HCT116 (cell line): ENCODE results near the gene SNURF. TPM values are rescaled to one million over a fixed set of nuclear protein-coding genes. Genes with fewer than 3 reads are reported as not detected.

ENCODE experiments used
- ATAC-seq: fragments of 200-7000 bp; cut with Tn5 transposase; 2 replicates; pipeline ENCODE4 v1.9.1; 2020; ENCODE audit warnings: mild to moderate bottlenecking, moderate library complexity
- BruUV-seq: library from RNA; stranded (reverse); fragments of 400-500 nt; replicated peaks from 2 replicates; lab custom pipeline; 2021; lab: Mats Ljungman, UMichigan
- CTCF ChIA-PET: fragments of 300-600 bp; sonication (Branson Sonifier 250); formaldehyde crosslinking; loops from one replicate; lab custom pipeline; 2021; ENCODE audit warnings: antibody characterized with exemption; lab: Charles Lee
- POLR2A ChIA-PET: fragments of 300-600, 350-600 bp; sonication (Branson Sonifier 250); formaldehyde crosslinking; loops from one replicate; lab custom pipeline; 2021; ENCODE audit warnings: antibody characterized with exemption; lab: Charles Lee
- RAD21 ChIA-PET, 2 experiments: fragments of 300-600 bp; sonication (Branson Sonifier 250); formaldehyde crosslinking; loops; one replicate each; lab custom pipeline; 2023; ENCODE audit warnings: low total read pairs in 2 of 2; ENCODE audit not compliant: uncharacterized antibody in 2 of 2, unreplicated experiment in 2 of 2, low non-redundant PET in 1 of 2; lab: Charles Lee
- DNase-seq: peaks from one replicate; pipeline ENCODE4 v3.0.0-alpha.2; 2010; ENCODE audit warnings: low read depth, low spot score
- H2AFZ ChIP-seq: fragments of 200-600 bp; shearing (Covaris generic), sonication (generic); 2 replicates; pipeline ENCODE4 v1.6.1; 2017; ENCODE audit warnings: low read depth, mixed run types, mixed read lengths, antibody characterized with exemption, low read length; ENCODE audit not compliant: poor library complexity, severe bottlenecking
- H3K27ac ChIP-seq: 2 replicates; pipeline ENCODE4 v1.5.1; 2012; ENCODE audit warnings: low read depth, low read length
- H3K27me3 ChIP-seq: fragments of 200-600 bp; sonication (generic); 2 replicates; pipeline ENCODE4 v1.6.1; 2016; ENCODE audit warnings: mixed run types, low read length, mixed read lengths; ENCODE audit not compliant: insufficient read depth
- H3K36me3 ChIP-seq, 2 experiments: fragments of 200-500 bp in 1 of 2; fragments of 200-600 bp in 1 of 2; sonication (Bioruptor generic) in 1 of 2; sonication (generic) in 1 of 2; 2 replicates each; pipeline versions ENCODE4 v1.5.1 to v1.6.1; 2014 to 2016; ENCODE audit warnings: low read length in 2 of 2, inconsistent platforms in 1 of 2, mixed read lengths in 1 of 2, mixed run types in 1 of 2; ENCODE audit not compliant: insufficient read depth in 2 of 2, control insufficient read depth in 1 of 2
- H3K4me1 ChIP-seq, 2 experiments: fragments of 200-600 bp in 1 of 2; sonication (generic) in 1 of 2; 2 replicates each; pipeline versions ENCODE4 v1.5.1 to v1.6.1; 2012 to 2017; ENCODE audit warnings: low read length in 2 of 2, inconsistent platforms in 1 of 2, mild to moderate bottlenecking in 1 of 2, mixed read lengths in 1 of 2, mixed run types in 1 of 2, moderate library complexity in 1 of 2; ENCODE audit not compliant: insufficient read depth in 2 of 2, control insufficient read depth in 1 of 2
- H3K4me2 ChIP-seq: fragments of 200-600 bp; sonication (generic); 2 replicates; pipeline ENCODE4 v1.6.1; 2017; ENCODE audit warnings: mixed run types, low read length, mixed read lengths
- H3K4me3 ChIP-seq, 2 experiments: fragments of 200-600 bp in 1 of 2; sonication (generic) in 1 of 2; replicated peaks in 1 of 2; 2 replicates each; pipeline ENCODE4 v1.5.1; 2011 to 2016; ENCODE audit warnings: low read length in 2 of 2, control low read depth in 1 of 2, low read depth in 1 of 2, mild to moderate bottlenecking in 1 of 2, mixed read lengths in 1 of 2, mixed run types in 1 of 2
- H3K79me2 ChIP-seq: fragments of 200-600 bp; sonication (generic); 2 replicates; pipeline ENCODE4 v1.6.1; 2017; ENCODE audit warnings: mild to moderate bottlenecking, mixed run types, low read length, moderate library complexity, mixed read lengths; ENCODE audit not compliant: insufficient read depth
- H3K9ac ChIP-seq: fragments of 200-600 bp; sonication (generic); 2 replicates; pipeline ENCODE4 v1.6.1; 2016; ENCODE audit warnings: low read length, mixed read lengths
- H3K9me2 ChIP-seq: fragments of 200-600 bp; sonication (generic), shearing (Covaris generic); 2 replicates; pipeline ENCODE4 v1.6.1; 2017; ENCODE audit warnings: mixed run types, mild to moderate bottlenecking, moderate library complexity; ENCODE audit not compliant: insufficient read depth
- H3K9me3 ChIP-seq, 2 experiments: fragments of 200-500 bp in 1 of 2; fragments of 200-600 bp in 1 of 2; sonication (Bioruptor generic) in 1 of 2; sonication (generic) in 1 of 2; 2 replicates each; pipeline ENCODE4 v1.6.1; 2014 to 2017; ENCODE audit warnings: low read length in 2 of 2, mixed read lengths in 2 of 2, inconsistent platforms in 1 of 2, low read depth in 1 of 2, mild to moderate bottlenecking in 1 of 2, mixed run types in 1 of 2, moderate library complexity in 1 of 2; ENCODE audit not compliant: control insufficient read depth in 1 of 2, insufficient read depth in 1 of 2
- H4K20me1 ChIP-seq: fragments of 200-600 bp; sonication (generic), shearing (Covaris generic); 2 replicates; pipeline ENCODE4 v1.6.1; 2017; ENCODE audit warnings: mixed run types, mild to moderate bottlenecking, moderate library complexity; ENCODE audit not compliant: insufficient read depth
- EZH2 ChIP-seq: fragments of 200-600 bp; sonication (generic); IDR thresholded peaks from 2 replicates; pipeline ENCODE4 v1.6.1; 2017; ENCODE audit warnings: antibody characterized with exemption, mixed run types
- FOSL1 ChIP-seq: IDR thresholded peaks from 2 replicates; pipeline ENCODE4 v1.6.1; 2012; ENCODE audit warnings: low read depth
- SP1 ChIP-seq: IDR thresholded peaks from 2 replicates; pipeline ENCODE4 v1.6.1; 2012; ENCODE audit warnings: low read depth
- SRF ChIP-seq: IDR thresholded peaks from 2 replicates; pipeline ENCODE4 v1.6.1; 2012; ENCODE audit warnings: low read depth
- YY1 ChIP-seq: IDR thresholded peaks from 2 replicates; pipeline ENCODE4 v1.6.1; 2011; ENCODE audit warnings: low read length, low read depth, moderate library complexity, mild to moderate bottlenecking; ENCODE audit not compliant: insufficient replicate concordance; ENCODE audit errors: extremely low read depth
- ZNF274 ChIP-seq: fragments of 200-500 bp; sonication (Bioruptor generic); IDR thresholded peaks from 2 replicates; pipeline ENCODE4 v1.6.1; 2014; ENCODE audit warnings: mild to moderate bottlenecking, low read depth, low read length, inconsistent platforms
- intact Hi-C: fragments of 100-400 bp; cut with micrococcal nuclease; formaldehyde crosslinking; loops from 2 replicates; pipeline ENCODE4 v1.10.0; 2022
- total RNA-seq: library from RNA; stranded (reverse); gene quantifications from one replicate; pipeline ENCODE4 v1.2.1, GENCODE V29; 2021; ENCODE audit not compliant: unreplicated experiment
- TF ChIP-seq, protein P1 (sequence below): IDR thresholded peaks from 2 replicates; pipeline ENCODE4 v1.6.1; 2012
- TF ChIP-seq, protein P2 (sequence below): IDR thresholded peaks from 2 replicates; pipeline ENCODE4 v1.6.1; 2012

SNURF gene
- total RNA-seq, 1 experiment from 2014 or later: 0.44 TPM

DNA sequence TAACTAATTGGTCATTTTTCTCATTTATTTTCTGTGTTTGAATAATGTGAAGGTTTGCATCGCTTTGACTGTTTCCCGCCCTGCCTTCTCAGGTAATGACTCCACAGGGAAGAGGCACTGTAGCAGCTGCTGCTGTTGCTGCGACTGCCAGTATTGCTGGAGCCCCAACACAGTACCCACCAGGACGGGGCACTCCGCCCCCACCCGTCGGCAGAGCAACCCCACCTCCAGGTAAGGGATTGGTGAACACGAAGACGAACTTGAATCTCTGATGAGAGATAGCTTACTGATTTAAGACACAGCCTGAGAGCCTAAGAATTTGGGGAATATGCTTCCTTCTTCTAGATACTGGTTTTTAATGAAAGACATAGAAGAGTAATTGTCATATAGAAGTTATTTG is 22.9 kb downstream of the SNURF start:
- TF ChIP-seq FOSL1 (no peak), SRF (no peak), EZH2 (no peak), SP1 (no peak), YY1 (no peak)
- TF ChIP-seq, protein P1, sequence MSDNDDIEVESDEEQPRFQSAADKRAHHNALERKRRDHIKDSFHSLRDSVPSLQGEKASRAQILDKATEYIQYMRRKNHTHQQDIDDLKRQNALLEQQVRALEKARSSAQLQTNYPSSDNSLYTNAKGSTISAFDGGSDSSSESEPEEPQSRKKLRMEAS: no peak
- TF ChIP-seq, protein P2, sequence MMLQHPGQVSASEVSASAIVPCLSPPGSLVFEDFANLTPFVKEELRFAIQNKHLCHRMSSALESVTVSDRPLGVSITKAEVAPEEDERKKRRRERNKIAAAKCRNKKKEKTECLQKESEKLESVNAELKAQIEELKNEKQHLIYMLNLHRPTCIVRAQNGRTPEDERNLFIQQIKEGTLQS: no peak
- Histone ChIP-seq H3K9me2 (no peaks in the 10 kb centered on the region), H3K36me3 (no peaks in the 10 kb centered on the region), H3K4me1 (no peaks in the 10 kb centered on the region), H3K79me2 (no peaks in the 10 kb centered on the region), H3K9ac (no peak overlapping the region), H3K27me3 (no peaks in the 10 kb centered on the region), H3K9me3 (peaks cover 3 to 40% of the 10 kb centered on the region in 2 experiments; a peak in 3 of 4 replicates), H3K4me2 (no peak overlapping the region), H2AFZ (no peak overlapping the region), H4K20me1 (no peaks in the 10 kb centered on the region), H3K27ac (no peak overlapping the region), H3K4me3 (no peak overlapping the region)
- CTCF ChIA-PET: no interaction called here
- no peak for ATAC-seq
- POLR2A ChIA-PET: no interaction called here
- intact Hi-C loops: no loop called here
- no peak for DNase-seq
- RAD21 ChIA-PET: no interaction called here
- BruUV-seq: no TSS peak

- H3K36me3 ChIP-seq: no peaks in the 10 kb centered on the region
- no peak for ATAC-seq
- no peak overlapping the region for H3K4me3 ChIP-seq
- H3K4me1 ChIP-seq: no peaks in the 10 kb centered on the region
- no peak for DNase-seq
- H3K27ac ChIP-seq: no peak overlapping the region
- no peak overlapping the region for H3K9ac ChIP-seq
- CTCF ChIA-PET: no interaction called here
- no peak overlapping the region for H3K4me2 ChIP-seq
- H3K27me3 ChIP-seq: no peaks in the 10 kb centered on the region
- RAD21 ChIA-PET: no interaction called here
- no peak for TF ChIP-seq ZNF274
- H3K9me3 ChIP-seq: peaks cover 0 to 35% of the 10 kb centered on the region in 2 experiments; a peak in 3 of 4 replicates
- POLR2A ChIA-PET: no interaction called here
- intact Hi-C loops: no loop called here
- no peaks in the 10 kb centered on the region for H3K9me2 ChIP-seq
- no peaks in the 10 kb centered on the region for H4K20me1 ChIP-seq
- BruUV-seq: no TSS peak
- H3K79me2 ChIP-seq: no peaks in the 10 kb centered on the region
- no peak overlapping the region for H2AFZ ChIP-seq
Observed at GRCh38 chr15:24985224-24985623, 30.4 kb downstream of the SNURF start.
